HG02943 (cell line): ENCODE results near the gene CD14.
"Not testable (repeated sequence)": the region's sequence is repeated elsewhere in the genome, so short reads cannot be mapped to it uniquely, and the experiment has no call there.

Source experiments
- ATAC-seq: cut with Tn5 transposase; IDR thresholded peaks from one replicate; pipeline ENCODE4 v1.9.1; 2021; ENCODE audit warnings: mild to moderate bottlenecking, low read depth, moderate library complexity; ENCODE audit not compliant: unreplicated experiment

Gene CD14

GRCh38 chr5:140633021-140633471 lies at the start of gene CD14:
TSS of gene CD14 (minus strand) at chr5:140633175. CDS start at chr5:140633071, 104 bp downstream.
- ATAC-seq, result peak; percentile 33

- no peak for ATAC-seq
Measured at GRCh38 chr5:140678993-140679392, 46.0 kb upstream of the CD14 start.

GRCh38 chr5:140677947-140678346 lies 45.0 kb upstream of the CD14 start:
- ATAC-seq, result no peak

- no peak for ATAC-seq
Measured at GRCh38 chr5:140674629-140675028, 41.7 kb upstream of the CD14 start.

GRCh38 chr5:140674211-140674610 lies 41.2 kb upstream of the CD14 start:
- no peak for ATAC-seq

GRCh38 chr5:140673187-140673976 lies 40.4 kb upstream of the CD14 start, which contains the start of gene DND1:
TSS of gene DND1 (minus strand) at chr5:140673576. CDS start at chr5:140673542, 34 bp downstream.
- no peak for ATAC-seq

GRCh38 chr5:140672455-140673186 lies 39.6 kb upstream of the CD14 start:
- no peak for ATAC-seq

- no peak for ATAC-seq
Measured at GRCh38 chr5:140671472-140672125, 38.6 kb upstream of the CD14 start.

- not testable (repeated sequence) for ATAC-seq
Measured at GRCh38 chr5:140671035-140671434, 38.1 kb upstream of the CD14 start.

GRCh38 chr5:140664359-140665119 lies 31.6 kb upstream of the CD14 start, which contains the start of gene WDR55:
TSS of gene WDR55 (plus strand) at chr5:140664904. CDS start at chr5:140664913, 9 bp downstream.
- ATAC-seq, result peak; percentile 95

- ATAC-seq, result no peak
Measured at GRCh38 chr5:140664030-140664358, 31.0 kb upstream of the CD14 start.

- not testable (repeated sequence) for ATAC-seq
Measured at GRCh38 chr5:140660371-140660770, 27.4 kb upstream of the CD14 start.

GRCh38 chr5:140658870-140659269 lies 25.9 kb upstream of the CD14 start:
- no peak for ATAC-seq

GRCh38 chr5:140647042-140647419 lies 14.1 kb upstream of the CD14 start:
- peak; percentile 33 for ATAC-seq

- no peak for ATAC-seq
Measured at GRCh38 chr5:140642718-140643117, 9.7 kb upstream of the CD14 start.

GRCh38 chr5:140641716-140642115 lies 8.7 kb upstream of the CD14 start:
- ATAC-seq, result no peak

GRCh38 chr5:140639148-140639981 lies 6.4 kb upstream of the CD14 start, which contains the start of gene TMCO6:
TSS of gene TMCO6 (plus strand) at chr5:140639451. CDS start at chr5:140639528, 77 bp downstream.
- peak; percentile 92 for ATAC-seq

- ATAC-seq, result not testable (repeated sequence)
Measured at GRCh38 chr5:140638898-140639147, 5.8 kb upstream of the CD14 start.

- no peak for ATAC-seq
Measured at GRCh38 chr5:140637371-140638100, 4.6 kb upstream of the CD14 start.
